Right cardiac atrium (tissue), 5 donors: ENCODE measurements around the gene SRGAP1. TPM values are rescaled to one million over a fixed set of nuclear protein-coding genes. Genes with fewer than 3 reads are reported as not detected.
"Not testable (repeated sequence)": the region's sequence is repeated elsewhere in the genome, so short reads cannot be mapped to it uniquely, and the experiment has no call there.

ENCODE experiments used
- ATAC-seq, 2 donors: fragments of 200-7000 bp; cut with Tn5 transposase; one replicate each; pipeline versions ENCODE4 v1.8.0 to v1.9.1; 2020; ENCODE audit warnings: moderate library complexity in 2 of 2, mild to moderate bottlenecking in 1 of 2
- DNase-seq, 3 donors: peaks; one replicate each; pipeline ENCODE4 v3.0.0-alpha.2; 2020
- H3K27ac ChIP-seq: one replicate; pipeline ENCODE4 v1.5.1; 2013; ENCODE audit warnings: mild to moderate bottlenecking, low read length, control low read depth, moderate library complexity
- H3K27me3 ChIP-seq: one replicate; pipeline ENCODE4 v1.6.1; 2013; ENCODE audit not compliant: control insufficient read depth, insufficient read depth
- H3K4me1 ChIP-seq: one replicate; pipeline ENCODE4 v1.6.1; 2013; ENCODE audit warnings: low read length; ENCODE audit not compliant: control insufficient read depth, insufficient read depth
- H3K4me3 ChIP-seq: one replicate; pipeline ENCODE4 v1.5.1; 2013; ENCODE audit warnings: low read length, control low read depth
- H3K9me3 ChIP-seq: one replicate; pipeline ENCODE4 v1.6.1; 2013; ENCODE audit warnings: low read length; ENCODE audit not compliant: control insufficient read depth
- WGBS: extraction: QIAGEN DNeasy Blood & Tissue Kit; methylation state at CpG from one replicate; pipeline ENCODE4 v1.1.7; 2013; 5-methylcytosine and 5-hydroxymethylcytosine counted together
- intact Hi-C, 4 donors: fragments of 100-400 bp; cut with DNase I; formaldehyde crosslinking; loops; one replicate each; pipeline versions ENCODE4 v1.11.0 to v1.14.0; 2022 to 2023
- polyA plus RNA-seq: library from polyadenylated mRNA; stranded (reverse); fragments of 200-250 nt; gene quantifications from one replicate; pipeline ENCODE4 v1.2.3, GENCODE V29; 2013
- total RNA-seq, 4 donors: library from RNA; stranded (reverse); fragmentation: NEBNext Ultra II Directional; extraction: Animal tissue kit (Norgen Biotek cat#: 25700); gene quantifications; one replicate each; pipeline ENCODE4 v1.2.1, GENCODE V29; 2021
- donor health status: healthy with polysubstance abuse.
- donor health status: DM: no; HTN: yes; CAD: no.
- donor health status: DM: no; HTN: no; CAD: no.
- donor health status: DM: no; HTN: yes; CAD: no; lungs with severe emphysema.
- donor health status: DM: yes; HTN: yes; CAD: no.

SRGAP1 gene
- total and polyA plus RNA-seq, 5 donors = 1.7 to 5.5 (median 5.1) TPM

DNA sequence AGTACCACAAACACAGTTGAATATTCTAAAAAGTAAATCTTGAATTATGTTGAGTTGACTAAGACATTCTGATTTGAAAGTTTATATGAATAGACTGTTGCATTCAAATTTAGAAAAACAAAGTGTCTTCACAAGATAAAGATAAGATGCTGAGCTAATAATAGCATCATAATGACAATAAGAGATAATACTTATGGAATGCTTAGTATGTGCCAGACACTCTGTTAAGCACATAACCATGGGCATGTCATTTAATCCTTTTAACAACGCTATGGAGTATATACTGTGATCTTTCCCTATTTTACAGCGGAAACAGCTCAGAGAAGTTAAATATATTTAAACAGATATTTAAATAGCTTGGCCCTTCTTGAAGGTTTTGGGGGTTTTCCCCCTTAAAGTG is 163.4 kb downstream of the SRGAP1 start:
- ATAC-seq (no peak), DNase-seq (no peak)
- 65% methylated on average over 2 of the region's 2 CpGs for WGBS
- Histone ChIP-seq H3K27ac (no peak overlapping the region), H3K4me1 (peaks cover 10% of the 10 kb centered on the region), H3K9me3 (no peaks in the 10 kb centered on the region), H3K27me3 (no peaks in the 10 kb centered on the region), H3K4me3 (no peak overlapping the region)
- intact Hi-C loops = no loop called here

DNA sequence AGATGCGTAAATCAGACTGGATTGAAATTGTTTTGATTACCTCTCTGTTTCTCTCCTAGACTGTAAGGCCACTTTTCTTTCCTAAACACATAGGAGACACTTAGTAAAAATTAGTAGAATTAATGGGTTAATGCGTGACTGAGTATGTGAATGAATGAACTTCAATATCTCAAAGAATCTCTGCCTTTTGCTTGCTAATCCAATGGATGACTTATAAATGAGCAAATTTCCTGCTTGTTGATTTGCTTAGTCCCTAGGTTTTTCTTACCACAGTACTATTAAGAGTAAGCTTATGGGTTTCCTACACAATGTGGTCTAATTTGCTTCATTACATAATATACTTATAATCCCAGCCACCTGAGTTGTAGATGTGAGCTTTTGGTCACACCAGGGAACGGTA is 164.1 kb downstream of the SRGAP1 start:
- intact Hi-C loops = no loop called here
- 78% methylated on average over 3 of the region's 3 CpGs for WGBS
- ATAC-seq = no peak
- H3K9me3 ChIP-seq = no peaks in the 10 kb centered on the region
- no peaks in the 10 kb centered on the region for H3K27me3 ChIP-seq
- no peak for DNase-seq
- H3K4me3 ChIP-seq = no peak overlapping the region
- H3K27ac ChIP-seq = no peak overlapping the region
- H3K4me1 ChIP-seq = peaks cover 10% of the 10 kb centered on the region

DNA sequence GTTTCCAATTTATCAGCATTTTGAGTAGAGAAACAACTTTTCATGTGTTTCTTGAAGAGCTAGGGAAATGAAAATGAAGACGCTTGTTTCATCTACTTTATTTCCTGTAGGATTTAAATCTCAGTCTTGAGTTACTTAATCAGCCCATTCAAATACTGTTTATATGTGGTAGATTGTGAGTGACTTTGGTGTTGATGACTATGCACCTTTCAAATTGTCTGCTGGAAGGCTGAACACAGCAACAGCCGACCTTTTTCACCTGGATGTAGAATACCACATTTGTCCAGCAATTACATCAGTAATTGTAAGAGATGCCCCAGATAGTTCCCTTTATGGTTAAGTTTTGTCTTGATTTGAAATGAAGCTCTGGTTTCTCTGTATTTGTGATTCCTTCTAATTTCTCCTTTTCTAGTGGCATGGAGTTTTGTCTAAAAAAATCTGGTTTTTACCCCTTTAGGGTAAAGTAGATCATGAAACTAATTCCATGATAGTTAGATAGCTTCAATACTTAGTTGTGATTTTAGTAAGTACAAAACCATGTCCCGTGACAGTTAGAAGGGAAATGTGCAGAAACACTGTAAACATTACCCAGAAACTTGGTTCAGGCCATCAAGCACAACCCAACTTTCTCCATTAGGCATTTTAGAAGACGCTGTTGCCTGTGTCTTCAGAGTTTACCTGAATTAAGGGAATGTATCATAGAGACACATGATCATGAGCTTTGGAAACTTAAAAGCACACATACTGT is 165.0 kb downstream of the SRGAP1 start:
- Histone ChIP-seq H3K27ac (no peak overlapping the region), H3K27me3 (no peaks in the 10 kb centered on the region), H3K9me3 (no peaks in the 10 kb centered on the region), H3K4me1 (peaks cover 10% of the 10 kb centered on the region), H3K4me3 (no peak overlapping the region)
- 95% methylated on average over 4 of the region's 4 CpGs for WGBS
- intact Hi-C loops = no loop called here
- DNase-seq (no peak), ATAC-seq (no peak)

DNA sequence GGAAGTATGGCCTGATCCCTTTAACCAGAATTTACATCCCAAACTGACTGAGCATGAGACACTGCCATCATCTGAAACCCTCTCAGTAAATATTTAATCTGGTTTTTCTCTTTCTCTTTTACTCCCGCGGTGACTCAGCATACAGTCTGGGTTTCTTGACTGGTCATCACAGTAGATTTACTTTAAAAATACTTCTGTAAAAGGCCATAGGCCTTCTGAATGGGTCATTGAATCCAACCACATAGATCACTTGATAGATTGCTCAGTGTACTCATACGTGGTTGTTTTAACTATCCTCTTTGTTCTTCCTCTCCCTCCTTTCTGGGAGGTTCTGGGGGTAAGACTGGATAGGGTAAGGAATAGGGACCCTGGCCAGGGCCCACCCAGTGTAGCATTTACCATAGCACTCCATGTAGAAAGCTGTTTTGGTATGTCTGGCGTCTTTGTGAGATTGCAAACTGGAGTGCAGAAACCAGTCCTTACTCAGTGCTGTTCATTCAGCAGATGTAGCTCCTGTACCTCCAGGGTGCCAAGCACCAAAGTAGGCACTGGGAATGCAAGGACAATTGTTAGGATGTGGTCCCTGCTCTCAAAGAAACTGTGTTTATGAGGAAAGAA is 165.7 kb downstream of the SRGAP1 start:
- H3K27me3 ChIP-seq = no peaks in the 10 kb centered on the region
- H3K4me3 ChIP-seq = no peak overlapping the region
- ATAC-seq = no peak
- H3K9me3 ChIP-seq = no peaks in the 10 kb centered on the region
- H3K27ac ChIP-seq = no peak overlapping the region
- peaks cover 10% of the 10 kb centered on the region for H3K4me1 ChIP-seq
- intact Hi-C loops = no loop called here
- WGBS = 87% methylated on average over 4 of the region's 4 CpGs
- no peak for DNase-seq

DNA sequence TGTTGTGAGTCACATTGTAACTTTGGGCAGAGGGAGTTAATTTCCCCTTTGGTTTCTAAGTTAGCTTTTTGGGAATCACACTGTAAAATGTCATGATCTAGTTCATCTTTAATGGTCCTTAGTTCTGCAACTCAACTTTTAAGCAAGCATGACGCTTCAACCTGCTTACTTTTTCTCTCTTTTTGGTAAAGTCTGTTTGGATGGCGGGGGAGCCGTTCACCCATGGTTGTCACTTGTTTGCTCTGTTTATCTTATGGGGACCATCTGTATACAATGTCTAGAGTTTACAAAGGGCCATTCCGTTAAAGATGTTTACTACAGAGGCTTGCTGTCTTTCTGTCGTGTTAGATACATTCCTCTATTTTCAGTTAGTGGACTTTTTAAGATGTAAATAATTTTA is 172.0 kb downstream of the SRGAP1 start:
- intact Hi-C loops = no loop called here
- WGBS = 93% methylated on average over 5 of the region's 5 CpGs
- no peak for DNase-seq
- Histone ChIP-seq H3K4me3 (no peak overlapping the region), H3K4me1 (no peaks in the 10 kb centered on the region), H3K27me3 (no peaks in the 10 kb centered on the region), H3K9me3 (no peaks in the 10 kb centered on the region), H3K27ac (no peak overlapping the region)
- ATAC-seq = no peak

DNA sequence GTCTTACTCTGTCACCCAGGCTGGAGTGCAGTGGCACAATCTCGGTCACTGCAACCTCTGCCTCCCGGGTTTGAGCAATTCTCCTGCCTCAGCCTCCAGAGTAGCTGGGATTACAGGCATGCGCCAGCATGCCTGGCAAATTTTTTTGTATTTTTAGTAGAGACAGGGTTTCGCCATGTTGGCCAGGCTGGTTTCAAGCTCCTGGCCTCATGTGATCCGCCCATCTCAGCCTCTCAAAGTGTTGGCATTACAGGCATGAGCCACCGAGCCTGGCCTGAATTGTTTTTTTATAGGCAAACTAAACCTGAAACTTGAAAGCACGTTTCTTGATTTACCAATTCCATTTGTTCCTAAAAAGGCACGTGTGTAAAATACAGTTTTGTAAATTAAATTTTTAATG is 173.6 kb downstream of the SRGAP1 start:
- H3K27me3 ChIP-seq, H3K4me1 ChIP-seq, H3K4me3 ChIP-seq, DNase-seq, H3K9me3 ChIP-seq, ATAC-seq, H3K27ac ChIP-seq, intact Hi-C loops: not testable (repeated sequence)
- WGBS = 83% methylated on average over 8 of the region's 8 CpGs

DNA sequence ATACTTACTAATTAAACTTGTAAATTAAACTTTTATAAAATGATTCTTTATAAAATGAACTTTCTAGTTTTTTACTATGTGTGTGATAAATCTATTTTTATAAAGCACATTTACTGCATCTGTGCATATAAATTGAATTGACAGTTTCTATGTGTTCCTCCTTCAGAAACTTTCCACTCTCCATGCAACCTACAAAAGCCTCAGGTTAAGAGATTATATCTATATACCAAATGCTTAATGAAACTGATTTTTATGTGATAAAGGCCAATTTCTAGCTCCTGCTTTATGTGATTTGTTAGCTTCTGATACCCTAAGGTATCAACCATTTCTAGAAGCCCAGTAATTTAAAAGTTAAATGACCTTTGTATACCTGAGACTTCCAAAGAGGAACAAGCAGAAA is 174.0 kb downstream of the SRGAP1 start:
- DNase-seq (no peak), ATAC-seq (no peak)
- intact Hi-C loops = no loop called here
- Histone ChIP-seq H3K9me3 (no peaks in the 10 kb centered on the region), H3K4me1 (no peaks in the 10 kb centered on the region), H3K27ac (no peak overlapping the region), H3K4me3 (no peak overlapping the region), H3K27me3 (no peaks in the 10 kb centered on the region)

DNA sequence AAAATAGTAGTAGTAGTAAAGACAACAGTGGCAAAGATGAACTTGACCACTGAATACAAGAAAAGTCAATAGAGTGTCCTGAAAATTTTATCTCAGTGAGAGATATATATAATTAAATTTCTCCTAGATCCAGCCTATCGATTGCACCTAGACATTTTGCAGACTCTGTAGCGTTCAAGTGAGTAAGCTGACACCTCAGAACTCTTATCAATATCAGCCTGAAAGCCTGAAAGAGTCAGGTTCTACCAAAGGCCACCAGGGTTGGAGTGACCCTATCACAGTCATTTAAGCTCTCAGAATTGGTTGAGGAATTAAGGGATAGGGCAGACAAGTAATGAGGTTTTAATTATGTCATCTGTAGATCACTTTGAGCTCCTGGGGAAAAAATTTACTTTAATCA is 174.6 kb downstream of the SRGAP1 start:
- H3K4me3 ChIP-seq = no peak overlapping the region
- no peak overlapping the region for H3K27ac ChIP-seq
- intact Hi-C loops = no loop called here
- H3K27me3 ChIP-seq = no peaks in the 10 kb centered on the region
- 89% methylated on average over 2 of the region's 2 CpGs for WGBS
- ATAC-seq = no peak
- no peak for DNase-seq
- no peaks in the 10 kb centered on the region for H3K4me1 ChIP-seq
- H3K9me3 ChIP-seq = no peaks in the 10 kb centered on the region

DNA sequence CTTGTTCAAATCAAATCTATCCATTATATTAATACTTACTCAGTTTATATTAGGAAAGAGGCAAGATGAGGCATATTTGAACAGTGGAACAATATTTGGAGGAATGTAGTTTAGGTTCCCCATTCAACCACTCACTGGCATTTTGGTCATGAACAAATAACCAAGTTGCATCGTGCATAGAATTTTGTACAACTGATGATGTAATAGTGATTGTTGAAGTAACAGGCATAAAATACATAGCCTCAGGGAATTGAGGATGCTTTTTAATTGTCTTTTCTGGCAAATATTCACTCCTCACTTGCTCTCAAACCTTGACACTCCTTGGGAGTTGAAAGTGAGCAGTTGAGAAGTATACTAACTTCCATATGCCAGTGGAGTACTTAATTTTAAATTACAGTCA is 175.2 kb downstream of the SRGAP1 start:
- no peak for DNase-seq
- WGBS = 74% methylated on average over 1 of the region's 1 CpG

DNA sequence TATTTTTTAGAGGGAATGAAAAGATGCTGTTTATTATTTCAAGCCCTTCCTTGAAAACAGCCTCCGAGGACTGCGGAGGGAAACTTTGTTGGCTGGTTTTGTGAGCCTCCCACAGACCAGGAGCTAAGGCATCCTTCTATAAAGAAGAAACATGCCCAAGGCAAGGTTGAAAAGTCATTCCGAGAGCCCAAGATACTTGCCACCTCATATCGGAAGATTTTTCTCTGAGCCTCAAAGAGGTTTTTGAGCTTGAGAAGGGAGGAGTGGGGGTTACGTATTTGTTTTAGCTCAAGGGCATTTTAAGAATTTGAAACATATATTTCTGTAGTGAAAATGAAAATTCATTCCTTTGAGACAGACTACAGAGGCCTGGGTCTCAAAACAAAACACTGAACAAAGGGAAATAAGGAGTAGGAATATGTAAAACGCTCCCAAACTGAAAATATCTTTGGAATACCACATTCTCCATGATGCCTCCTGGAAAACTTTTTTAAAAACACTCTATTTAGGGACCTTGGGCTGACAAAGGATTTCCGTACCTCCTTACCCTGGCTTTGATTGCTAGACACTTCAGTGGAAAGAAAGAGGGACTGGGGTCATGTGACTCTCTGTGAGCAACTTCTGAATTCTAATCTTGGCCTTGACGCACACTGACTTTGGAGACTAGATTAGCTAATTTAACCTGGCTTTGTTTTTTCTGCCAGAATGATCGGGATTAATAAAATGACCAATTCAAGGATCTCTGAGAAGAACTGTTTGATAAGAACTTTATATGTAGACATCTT is 180.9 kb downstream of the SRGAP1 start:
- intact Hi-C loops = no loop called here
- Histone ChIP-seq H3K4me3 (no peak overlapping the region), H3K27ac (no peak overlapping the region), H3K4me1 (no peaks in the 10 kb centered on the region), H3K27me3 (no peaks in the 10 kb centered on the region), H3K9me3 (no peaks in the 10 kb centered on the region)
- ATAC-seq (peak in 1 of 2 donors; percentile 55), DNase-seq (no peak)
- WGBS = 86% methylated on average over 9 of the region's 9 CpGs

More for the DNA sequence above, 175.2 kb downstream of the SRGAP1 start:
- intact Hi-C loops = no loop called here
- Histone ChIP-seq H3K9me3 (no peaks in the 10 kb centered on the region), H3K27me3 (no peaks in the 10 kb centered on the region), H3K4me3 (no peak overlapping the region), H3K4me1 (no peaks in the 10 kb centered on the region), H3K27ac (no peak overlapping the region)
- ATAC-seq = no peak

DNA sequence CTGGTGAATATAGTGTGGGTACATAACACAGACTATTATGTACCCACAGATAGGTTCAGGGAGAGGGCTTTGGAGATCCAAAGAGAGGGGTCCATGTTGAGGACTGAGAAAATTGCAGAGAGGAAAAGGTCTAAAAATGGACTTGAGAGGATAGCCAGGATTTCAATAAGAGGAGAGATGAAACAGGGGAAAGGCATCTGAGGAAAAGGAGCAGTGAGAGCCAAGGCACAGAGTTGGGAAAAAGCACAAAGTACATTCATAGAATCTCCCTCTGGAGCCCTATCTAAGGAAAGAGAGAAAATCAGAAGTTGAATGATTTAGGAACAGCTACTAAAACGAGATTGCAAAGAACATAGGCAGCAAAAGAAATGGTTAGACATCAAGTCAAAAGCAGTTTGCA is 182.8 kb downstream of the SRGAP1 start:
- ATAC-seq (no peak), DNase-seq (no peak)
- no peaks in the 10 kb centered on the region for H3K4me1 ChIP-seq
- intact Hi-C loops = no loop called here
- no peaks in the 10 kb centered on the region for H3K9me3 ChIP-seq
- H3K4me3 ChIP-seq = no peak overlapping the region
- no peaks in the 10 kb centered on the region for H3K27me3 ChIP-seq
- no peak overlapping the region for H3K27ac ChIP-seq
- WGBS = 62% methylated on average over 1 of the region's 1 CpG
